ENCODE measurements around the gene CGB8. TPM values are rescaled to one million over a fixed set of nuclear protein-coding genes. Genes with fewer than 3 reads are reported as not detected.
A peak's percentile ranks its signal among the peaks of the same experiment; 100 is the strongest.

Gene CGB8
- total RNA-seq, 1 donor from 2014 or later: not detected

DNA sequence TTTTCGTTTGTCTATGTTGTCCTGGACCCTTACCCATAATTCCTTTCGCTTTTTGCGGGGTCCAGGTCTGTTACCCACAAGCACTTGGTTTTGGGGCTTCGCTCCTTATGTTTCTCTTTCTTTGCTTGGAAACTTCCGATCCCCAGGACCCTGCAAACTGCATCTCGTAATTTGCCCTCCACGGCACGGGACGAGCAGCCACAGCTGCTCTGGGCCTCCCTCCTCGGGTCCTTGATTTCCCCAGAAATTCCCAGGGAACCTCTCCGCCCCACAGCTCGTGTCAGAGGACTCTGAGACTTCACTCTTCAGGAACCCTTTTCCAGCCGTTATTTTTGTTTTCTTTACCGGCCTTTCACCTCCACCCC lies 36.9 kb upstream of the CGB8 start:
- H3K27me3 Mint-ChIP-seq (ENCODE audit: insufficient read depth, low read depth): peaks cover 3% of the 10 kb centered on the region
- H4K20me1 ChIP-seq (ENCODE audit: low read depth): peaks cover 54% of the 10 kb centered on the region
- peaks cover 18% of the 10 kb centered on the region for H3K4me1 ChIP-seq
- H3K9me3 Mint-ChIP-seq: no peaks in the 10 kb centered on the region
- H3K27ac Mint-ChIP-seq: peak overlapping the region; percentile 94
- H3K4me1 Mint-ChIP-seq: peaks cover 20% of the 10 kb centered on the region
- peaks cover 6% of the 10 kb centered on the region for H3K36me3 ChIP-seq
- DNase-seq (ENCODE audit: low spot score): no peak
- H3K4me3 Mint-ChIP-seq: peak overlapping the region; percentile 97
- H3K79me2 ChIP-seq (ENCODE audit: low read depth): peaks cover 56% of the 10 kb centered on the region
- peak overlapping the region; percentile 100 for H3K4me2 ChIP-seq
- TF ChIP-seq EZH2 (IDR thresholded peaks at IDR 0.05) (no peak), EZH2phosphoT487 (IDR thresholded peaks at IDR 0.05) (no peak)
- TF ChIP-seq, protein P1, sequence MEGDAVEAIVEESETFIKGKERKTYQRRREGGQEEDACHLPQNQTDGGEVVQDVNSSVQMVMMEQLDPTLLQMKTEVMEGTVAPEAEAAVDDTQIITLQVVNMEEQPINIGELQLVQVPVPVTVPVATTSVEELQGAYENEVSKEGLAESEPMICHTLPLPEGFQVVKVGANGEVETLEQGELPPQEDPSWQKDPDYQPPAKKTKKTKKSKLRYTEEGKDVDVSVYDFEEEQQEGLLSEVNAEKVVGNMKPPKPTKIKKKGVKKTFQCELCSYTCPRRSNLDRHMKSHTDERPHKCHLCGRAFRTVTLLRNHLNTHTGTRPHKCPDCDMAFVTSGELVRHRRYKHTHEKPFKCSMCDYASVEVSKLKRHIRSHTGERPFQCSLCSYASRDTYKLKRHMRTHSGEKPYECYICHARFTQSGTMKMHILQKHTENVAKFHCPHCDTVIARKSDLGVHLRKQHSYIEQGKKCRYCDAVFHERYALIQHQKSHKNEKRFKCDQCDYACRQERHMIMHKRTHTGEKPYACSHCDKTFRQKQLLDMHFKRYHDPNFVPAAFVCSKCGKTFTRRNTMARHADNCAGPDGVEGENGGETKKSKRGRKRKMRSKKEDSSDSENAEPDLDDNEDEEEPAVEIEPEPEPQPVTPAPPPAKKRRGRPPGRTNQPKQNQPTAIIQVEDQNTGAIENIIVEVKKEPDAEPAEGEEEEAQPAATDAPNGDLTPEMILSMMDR (IDR thresholded peaks at IDR 0.05): no peak
- H3K27me3 ChIP-seq: peaks cover 7% of the 10 kb centered on the region
- H3K4me3 ChIP-seq: peak overlapping the region; percentile 89
- H3K9me3 ChIP-seq (ENCODE audit: low read depth): no peaks in the 10 kb centered on the region
- H3F3A ChIP-seq (ENCODE audit: low read depth): peaks cover 14% of the 10 kb centered on the region
- H3K9ac ChIP-seq: peak overlapping the region; percentile 96
- H2AFZ ChIP-seq (replicated peaks): peak overlapping the region; percentile 83
- H3K36me3 Mint-ChIP-seq: peaks cover 15% of the 10 kb centered on the region
- peak overlapping the region; percentile 93 for H3K27ac ChIP-seq

DNA sequence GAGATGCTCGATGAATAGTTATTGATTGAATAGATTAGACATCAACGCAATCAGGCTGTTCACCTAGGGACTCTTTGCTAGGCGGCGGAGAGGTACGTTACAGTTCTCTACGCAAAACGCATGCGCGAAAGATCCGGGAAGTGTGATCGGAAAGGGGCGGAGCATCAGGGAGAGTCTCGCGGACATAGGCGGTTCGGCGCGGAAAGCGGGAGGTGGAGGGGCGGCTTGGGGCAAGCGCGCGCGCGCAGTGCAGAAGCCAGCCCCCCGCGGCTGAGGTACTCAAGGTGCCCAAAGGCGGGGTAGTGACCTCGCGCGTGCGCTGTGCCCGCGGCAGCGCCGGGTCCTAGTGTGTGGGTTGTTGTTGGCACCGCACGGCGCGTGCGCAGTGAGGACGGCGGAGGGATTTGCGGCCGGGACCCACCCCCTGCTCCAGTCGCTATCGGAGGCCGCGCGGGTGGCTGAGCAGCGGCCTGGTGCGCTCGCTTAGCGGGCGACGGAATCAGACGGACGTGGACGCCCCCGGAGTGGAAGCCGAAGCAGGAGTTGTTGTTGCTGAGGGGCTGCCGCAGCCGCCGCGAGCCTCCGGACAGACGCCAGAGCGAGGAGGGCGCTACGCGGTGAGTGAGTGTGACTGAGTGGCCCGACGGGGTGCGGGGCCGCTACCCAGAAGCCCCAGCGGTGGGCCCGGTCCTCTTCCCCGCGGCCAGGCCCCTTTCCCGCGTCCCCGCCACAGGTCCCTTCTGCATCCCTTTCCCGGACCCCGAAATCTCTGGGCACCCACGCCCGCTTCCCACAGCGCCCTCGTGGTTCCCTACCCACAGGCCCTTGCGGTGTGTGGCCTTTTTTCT lies 36.3 kb upstream of the CGB8 start, which contains the start of gene SNRNP70:
Gene SNRNP70, plus strand, starts transcription at position 432 of the 848 bp plus-strand sequence. CDS start 964 bp downstream, outside the sequence.
- peaks cover 20% of the 10 kb centered on the region for H3K4me1 Mint-ChIP-seq
- Histone ChIP-seq H3K79me2 (ENCODE audit: low read depth) (peaks cover 50% of the 10 kb centered on the region), H4K20me1 (ENCODE audit: low read depth) (peaks cover 48% of the 10 kb centered on the region), H3K27ac (peak within 1 kb of the TSS; percentile 93), H3K27me3 (peaks cover 13% of the 10 kb centered on the region), H2AFZ (replicated peaks) (peak within 1 kb of the TSS; percentile 94), H3K36me3 (peaks cover under 1% of the 10 kb centered on the region), H3K4me3 (peak within 1 kb of the TSS; percentile 89), H3K4me2 (peak within 1 kb of the TSS; percentile 100), H3K9me3 (ENCODE audit: low read depth) (no peaks in the 10 kb centered on the region), H3K4me1 (peaks cover 18% of the 10 kb centered on the region), H3K9ac (peak within 1 kb of the TSS; percentile 96), H3F3A (ENCODE audit: low read depth) (peaks cover 11% of the 10 kb centered on the region)
- peak; percentile 100 for DNase-seq (ENCODE audit: low spot score)
- H3K27me3 Mint-ChIP-seq (ENCODE audit: insufficient read depth, low read depth): peaks cover 3% of the 10 kb centered on the region
- H3K4me3 Mint-ChIP-seq: peak within 1 kb of the TSS; percentile 97
- no peaks in the 10 kb centered on the region for H3K9me3 Mint-ChIP-seq
- TF ChIP-seq, protein P1 (IDR thresholded peaks at IDR 0.05): peak; percentile 4
- no peak for TF ChIP-seq EZH2 (IDR thresholded peaks at IDR 0.05)
- peak within 1 kb of the TSS; percentile 99 for H3K27ac Mint-ChIP-seq
- peaks cover 15% of the 10 kb centered on the region for H3K36me3 Mint-ChIP-seq

DNA sequence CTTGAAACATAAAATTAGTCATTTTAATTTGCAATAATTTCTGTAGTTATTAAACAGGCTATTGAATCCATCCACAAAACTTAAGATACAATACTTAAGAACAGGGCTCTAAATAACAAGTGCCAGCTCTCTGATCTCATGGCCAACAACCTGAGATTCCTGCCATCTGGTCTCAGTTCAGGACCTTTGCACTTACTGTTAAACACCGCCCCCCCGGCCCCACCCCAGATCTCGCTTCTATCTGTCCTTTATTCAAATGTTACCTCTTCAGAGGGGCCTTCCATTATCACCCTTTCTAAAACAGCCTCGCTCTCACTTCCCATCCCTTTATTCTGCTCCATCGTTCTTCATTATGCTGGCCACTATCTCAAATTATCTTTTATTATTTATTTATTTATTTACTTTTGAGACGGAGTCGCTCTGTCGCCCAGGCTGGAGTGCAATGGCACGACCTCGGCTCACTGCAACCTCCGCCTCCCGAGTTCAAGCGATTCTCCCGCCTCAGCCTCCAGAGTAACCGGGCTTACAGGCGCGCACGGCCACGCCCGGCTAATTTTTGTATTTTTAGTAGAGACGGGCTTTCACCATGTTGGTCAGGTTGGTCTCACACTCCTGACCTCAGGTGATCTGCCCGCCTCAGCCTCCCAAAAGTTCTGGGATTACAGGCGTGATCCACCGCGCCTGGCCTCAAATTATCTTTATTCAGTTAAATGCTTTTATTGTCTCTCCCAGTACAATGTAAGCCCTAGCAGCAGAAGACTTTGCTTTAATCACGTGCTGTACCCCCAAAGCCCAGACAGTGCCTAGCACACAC lies 35.5 kb upstream of the CGB8 start:
- TF ChIP-seq EZH2 (IDR thresholded peaks at IDR 0.05) (no peak), EZH2phosphoT487 (IDR thresholded peaks at IDR 0.05) (no peak)
- TF ChIP-seq, protein P1 (IDR thresholded peaks at IDR 0.05): no peak
- H3K79me2 ChIP-seq (ENCODE audit: low read depth): peaks cover 41% of the 10 kb centered on the region
- peak overlapping the region; percentile 72 for H3K4me2 ChIP-seq
- Mint-ChIP-seq H3K9me3 (no peaks in the 10 kb centered on the region), H3K4me1 (peaks cover 20% of the 10 kb centered on the region), H3K4me3 (peak overlapping the region; percentile 97), H3K36me3 (peaks cover 15% of the 10 kb centered on the region), H3K27ac (peak overlapping the region; percentile 99), H3K27me3 (ENCODE audit: insufficient read depth, low read depth) (peaks cover 3% of the 10 kb centered on the region)
- peak overlapping the region; percentile 94 for H2AFZ ChIP-seq (replicated peaks)
- H3K27me3 ChIP-seq: peaks cover 20% of the 10 kb centered on the region
- no peaks in the 10 kb centered on the region for H3K36me3 ChIP-seq
- no peaks in the 10 kb centered on the region for H3K9me3 ChIP-seq (ENCODE audit: low read depth)
- H4K20me1 ChIP-seq (ENCODE audit: low read depth): peaks cover 41% of the 10 kb centered on the region
- no peak overlapping the region for H3K27ac ChIP-seq
- H3K9ac ChIP-seq: no peak overlapping the region
- H3F3A ChIP-seq (ENCODE audit: low read depth): peaks cover 10% of the 10 kb centered on the region
- H3K4me1 ChIP-seq: peaks cover 18% of the 10 kb centered on the region
- H3K4me3 ChIP-seq: peak overlapping the region; percentile 89
- DNase-seq (ENCODE audit: low spot score): no peak

Data from neural progenitor cell (in vitro differentiated cells).